Brain microvascular endothelial cell (primary cell): ENCODE data around the gene SIL1.
A peak's percentile ranks its signal among the peaks of the same experiment; 100 is the strongest.

Source experiments
- DNase-seq: peaks from one replicate; pipeline ENCODE4 v3.0.0-alpha.2; 2020
- H3K27ac ChIP-seq: fragments of 250-450 bp; sonication (Bioruptor Pico); 2 replicates; pipeline ENCODE4 v1.5.1; 2020; ENCODE audit warnings: mild to moderate bottlenecking, moderate library complexity
- H3K27me3 ChIP-seq: fragments of 250-450 bp; sonication (Bioruptor Pico); replicated peaks from 2 replicates; pipeline ENCODE4 v1.5.1; 2020; ENCODE audit warnings: mild to moderate bottlenecking
- H3K36me3 ChIP-seq: fragments of 250-450 bp; sonication (Bioruptor Pico); replicated peaks from 2 replicates; pipeline ENCODE4 v1.5.1; 2020; ENCODE audit warnings: mild to moderate bottlenecking
- H3K4me3 ChIP-seq: 2 replicates; pipeline ENCODE4 v1.5.1; 2011; ENCODE audit warnings: low read depth, mild to moderate bottlenecking, control low read depth, low read length, moderate library complexity
- CTCF ChIP-seq: IDR thresholded peaks from 2 replicates; pipeline ENCODE4 v1.5.1; 2011; ENCODE audit warnings: low read depth, mild to moderate bottlenecking, moderate library complexity, low read length, control low read depth, inconsistent platforms; ENCODE audit errors: missing control alignments
- in situ Hi-C: cut with HindIII; loops from 2 replicates; pipeline ENCODE4 v1.10.0; 2017; ENCODE audit warnings: low sequenced_read_pairs, low pct_ligation_motif_present

SIL1 gene

GRCh38 chr5:138979684-138980280 lies 218.4 kb downstream of the SIL1 start:
- Histone ChIP-seq H3K36me3 (no peaks in the 10 kb centered on the region), H3K4me3 (no peak overlapping the region), H3K27me3 (no peaks in the 10 kb centered on the region), H3K27ac (no peak overlapping the region)
- in situ Hi-C loops = no loop called here
- DNase-seq = no peak
- TF ChIP-seq CTCF = no peak

DNA sequence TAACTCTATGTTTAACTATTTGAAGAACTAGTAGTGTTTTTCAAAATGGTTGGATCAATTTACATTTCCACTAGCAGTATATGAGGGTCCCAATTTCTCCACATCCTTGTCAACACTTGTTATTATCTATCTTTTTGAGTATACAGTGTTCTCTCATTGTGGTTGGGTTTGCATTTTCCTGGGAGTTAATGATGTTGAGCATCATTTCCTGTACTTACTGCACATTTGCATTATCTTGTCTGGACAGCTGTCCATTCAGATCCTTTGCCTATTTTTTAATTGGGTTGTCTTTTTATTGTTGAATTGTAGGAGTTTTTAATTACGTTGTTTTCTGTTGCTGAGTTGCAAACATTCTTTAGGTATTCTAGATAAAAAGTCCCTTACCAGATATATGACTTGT lies 219.6 kb downstream of the SIL1 start:
- no peak overlapping the region for H3K27ac ChIP-seq
- no peaks in the 10 kb centered on the region for H3K27me3 ChIP-seq
- DNase-seq = no peak
- in situ Hi-C loops = no loop called here
- H3K4me3 ChIP-seq = no peak overlapping the region
- H3K36me3 ChIP-seq = no peaks in the 10 kb centered on the region
- no peak for TF ChIP-seq CTCF

- DNase-seq = no peak
- in situ Hi-C loops = no loop called here
- Histone ChIP-seq H3K27me3 (no peaks in the 10 kb centered on the region), H3K27ac (no peak overlapping the region), H3K36me3 (no peaks in the 10 kb centered on the region), H3K4me3 (no peak overlapping the region)
- TF ChIP-seq CTCF = no peak
Measured at GRCh38 chr5:138978080-138978479, 220.1 kb downstream of the SIL1 start.

DNA sequence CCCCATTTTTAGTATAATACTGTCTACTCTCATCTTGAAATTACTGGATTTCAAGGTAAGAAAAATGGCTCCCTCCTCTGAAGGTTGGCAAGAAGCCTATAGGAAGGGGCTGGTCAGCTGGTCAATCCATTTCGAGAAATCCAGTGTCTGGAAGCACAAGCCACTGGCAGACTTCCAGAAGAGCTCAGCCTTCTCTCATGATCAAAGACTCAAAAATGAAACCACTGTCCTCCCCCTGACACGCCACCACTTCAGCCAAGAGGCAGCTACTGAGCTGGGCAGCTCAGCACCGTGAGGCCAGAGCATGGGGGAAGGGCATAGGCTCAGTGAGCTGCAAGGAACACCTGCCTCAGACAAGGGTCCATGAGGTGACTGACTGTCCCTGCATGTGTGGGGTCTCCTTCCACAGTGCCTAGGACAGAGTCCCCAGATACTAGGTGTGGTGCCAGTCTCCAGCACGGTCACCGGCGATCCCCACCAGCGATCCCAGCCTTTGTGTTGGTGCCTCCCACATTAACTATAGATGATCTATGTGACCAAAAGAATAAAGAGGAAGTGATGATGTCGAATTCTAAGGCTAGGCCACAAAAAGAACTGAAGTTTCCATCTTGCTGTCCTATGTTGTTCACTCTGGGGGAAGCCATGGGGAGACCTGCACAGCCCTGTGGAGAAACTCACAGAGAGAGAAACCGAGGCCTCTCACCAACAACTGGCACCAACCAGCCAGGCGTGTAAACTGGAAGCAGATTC lies 222.9 kb downstream of the SIL1 start:
- H3K4me3 ChIP-seq = no peak overlapping the region
- in situ Hi-C loops = no loop called here
- H3K27me3 ChIP-seq = no peaks in the 10 kb centered on the region
- no peak for TF ChIP-seq CTCF
- peak; percentile 92 for DNase-seq
- no peaks in the 10 kb centered on the region for H3K36me3 ChIP-seq
- no peak overlapping the region for H3K27ac ChIP-seq

DNA sequence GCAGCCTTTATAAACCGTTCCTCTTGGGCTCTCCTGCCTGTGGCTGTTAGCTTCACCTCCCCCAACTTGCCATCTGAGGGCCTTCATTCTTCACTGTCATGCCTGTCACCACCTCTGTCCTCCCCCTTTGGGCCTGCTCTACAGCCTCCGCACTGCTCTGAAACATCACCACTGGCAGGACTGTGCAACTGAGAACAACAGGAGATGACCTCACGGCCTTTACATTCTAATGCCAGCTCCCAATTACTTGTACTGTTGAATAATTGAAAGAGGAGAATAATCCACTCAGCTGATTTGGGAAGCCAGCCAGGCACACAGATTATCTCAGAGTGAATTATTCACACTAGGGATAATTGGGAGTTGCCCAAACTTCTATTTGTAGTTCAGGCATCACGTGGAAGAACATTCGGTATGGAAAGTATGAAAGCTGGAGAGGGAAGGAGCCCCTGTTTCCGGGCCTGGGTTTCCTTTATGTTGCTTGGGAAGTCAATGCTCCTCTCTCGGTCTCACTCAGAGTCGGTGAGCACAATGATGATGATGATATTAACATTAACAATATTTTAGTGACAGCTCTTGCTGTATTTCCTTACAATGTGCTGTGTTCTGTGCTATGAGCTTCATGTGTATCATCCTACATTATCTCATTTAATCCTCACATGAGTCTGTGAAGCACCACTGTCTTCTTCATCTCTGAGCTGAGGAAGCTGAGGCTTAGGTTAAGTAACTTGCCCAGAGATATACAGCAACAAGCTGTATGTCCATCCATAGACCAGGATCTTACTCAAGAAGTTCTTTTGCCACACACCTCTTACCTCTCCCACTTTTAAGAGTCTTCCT lies 223.7 kb downstream of the SIL1 start:
- peak; percentile 25 for DNase-seq
- H3K27ac ChIP-seq = peak overlapping the region; percentile 6
- H3K27me3 ChIP-seq = no peaks in the 10 kb centered on the region
- H3K36me3 ChIP-seq = no peaks in the 10 kb centered on the region
- no peak overlapping the region for H3K4me3 ChIP-seq
- no peak for TF ChIP-seq CTCF
- in situ Hi-C loops = no loop called here
